A673 (cell line): ENCODE results near the gene STK10. TPM values are rescaled to one million over a fixed set of nuclear protein-coding genes. Genes with fewer than 3 reads are reported as not detected.

ENCODE experiments used
- BruUV-seq: library from RNA; stranded (reverse); fragments of 400-500 nt; replicated peaks from 2 replicates; lab custom pipeline; 2021; lab: Mats Ljungman, UMichigan
- CTCF ChIA-PET: fragments of 300-600 bp; sonication (Branson Sonifier 250); formaldehyde crosslinking; loops from one replicate; lab custom pipeline; 2022; ENCODE audit warnings: antibody characterized with exemption; lab: Charles Lee
- POLR2A ChIA-PET: fragments of 300-600 bp; sonication (Branson Sonifier 250); formaldehyde crosslinking; loops from one replicate; lab custom pipeline; 2022; ENCODE audit warnings: antibody characterized with exemption; ENCODE audit not compliant: low non-redundant PET; lab: Charles Lee
- DNase-seq: peaks from one replicate; pipeline ENCODE4 v3.0.0-alpha.2; 2015; ENCODE audit warnings: low spot score
- H3K27ac ChIP-seq: fragments of 200-600 bp; sonication (generic); 2 replicates; pipeline ENCODE4 v1.5.1; 2016; ENCODE audit warnings: mixed run types, low read depth, mild to moderate bottlenecking, mixed read lengths, antibody characterized with exemption, low read length; ENCODE audit not compliant: poor library complexity, severe bottlenecking
- H3K27me3 ChIP-seq: fragments of 200-600 bp; sonication (generic); replicated peaks from 2 replicates; pipeline ENCODE4 v1.6.1; 2017; ENCODE audit warnings: mixed run types, low read depth, mild to moderate bottlenecking, mixed read lengths, antibody characterized with exemption, low read length; ENCODE audit not compliant: insufficient read depth, poor library complexity
- H3K36me3 ChIP-seq: fragments of 200-600 bp; sonication (generic); 2 replicates; pipeline ENCODE4 v1.6.1; 2016; ENCODE audit warnings: mixed run types, mild to moderate bottlenecking, mixed read lengths, antibody characterized with exemption, low read length; ENCODE audit not compliant: insufficient read depth, poor library complexity, severe bottlenecking
- H3K4me1 ChIP-seq: fragments of 200-600 bp; sonication (generic); 2 replicates; pipeline ENCODE4 v1.6.1; 2017; ENCODE audit warnings: mixed run types, mild to moderate bottlenecking, mixed read lengths, antibody characterized with exemption, low read length; ENCODE audit not compliant: insufficient read depth, poor library complexity, severe bottlenecking
- H3K4me3 ChIP-seq: fragments of 200-600 bp; sonication (generic); 2 replicates; pipeline ENCODE4 v1.5.1; 2016; ENCODE audit warnings: low read depth, mixed run types, mild to moderate bottlenecking, mixed read lengths, low read length; ENCODE audit not compliant: poor library complexity, severe bottlenecking
- H3K9me3 ChIP-seq: fragments of 200-600 bp; sonication (generic); 2 replicates; pipeline ENCODE4 v1.6.1; 2016; ENCODE audit warnings: mixed run types, low read depth, mild to moderate bottlenecking, mixed read lengths, antibody characterized with exemption, low read length; ENCODE audit not compliant: poor library complexity, severe bottlenecking
- EZH2 ChIP-seq: fragments of 200-600 bp; sonication (generic); IDR thresholded peaks from 2 replicates; pipeline ENCODE4 v1.6.1; 2017; ENCODE audit warnings: borderline replicate concordance, low read depth, mild to moderate bottlenecking, mixed read lengths, antibody characterized with exemption, low read length; ENCODE audit not compliant: poor library complexity, severe bottlenecking
- intact Hi-C: fragments of 100-400 bp; cut with micrococcal nuclease; formaldehyde crosslinking; loops from one replicate; pipeline ENCODE4 v1.10.0; 2022; ENCODE audit not compliant: unreplicated experiment
- total RNA-seq: library from RNA; stranded (reverse); gene quantifications from 2 replicates; pipeline ENCODE4 v1.2.3, GENCODE V29; 2021
- TF ChIP-seq, protein P1 (sequence below): fragments of 300-800, 200-600 bp; sonication (generic); conservative IDR thresholded peaks from 2 replicates; pipeline ENCODE4 v1.5.1; 2017; ENCODE audit warnings: low read depth, mild to moderate bottlenecking, antibody characterized with exemption, low read length, moderate library complexity, mixed read lengths

Gene STK10
- total RNA-seq, 1 experiment from 2014 or later = 3.8 TPM

DNA sequence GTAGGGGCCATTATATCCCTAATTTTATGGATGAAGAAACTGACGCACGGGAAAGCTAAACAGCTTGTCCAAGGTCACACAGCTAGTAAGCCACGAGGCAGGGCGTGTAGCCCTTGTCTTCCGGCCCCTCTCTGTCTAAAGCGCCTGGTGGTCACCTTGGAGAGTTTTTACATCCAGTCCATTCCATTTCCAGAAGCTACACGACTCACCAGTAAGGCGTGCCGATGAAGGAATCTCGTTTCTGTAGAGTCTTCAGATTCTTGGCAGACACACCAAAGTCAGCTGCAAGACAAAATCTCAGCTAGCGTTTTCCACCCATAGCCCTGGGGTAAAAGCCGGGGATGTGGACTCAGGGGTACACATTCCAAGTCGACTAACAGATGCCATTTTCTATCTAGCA, 80.5 kb downstream of the STK10 start:
- no peaks in the 10 kb centered on the region for H3K9me3 ChIP-seq
- H3K36me3 ChIP-seq = no peaks in the 10 kb centered on the region
- POLR2A ChIA-PET = no interaction called here
- peaks cover 3% of the 10 kb centered on the region for H3K4me1 ChIP-seq
- no peak overlapping the region for H3K27ac ChIP-seq
- H3K27me3 ChIP-seq = no peaks in the 10 kb centered on the region
- no peak for DNase-seq
- no peak overlapping the region for H3K4me3 ChIP-seq
- TF ChIP-seq, protein P1, sequence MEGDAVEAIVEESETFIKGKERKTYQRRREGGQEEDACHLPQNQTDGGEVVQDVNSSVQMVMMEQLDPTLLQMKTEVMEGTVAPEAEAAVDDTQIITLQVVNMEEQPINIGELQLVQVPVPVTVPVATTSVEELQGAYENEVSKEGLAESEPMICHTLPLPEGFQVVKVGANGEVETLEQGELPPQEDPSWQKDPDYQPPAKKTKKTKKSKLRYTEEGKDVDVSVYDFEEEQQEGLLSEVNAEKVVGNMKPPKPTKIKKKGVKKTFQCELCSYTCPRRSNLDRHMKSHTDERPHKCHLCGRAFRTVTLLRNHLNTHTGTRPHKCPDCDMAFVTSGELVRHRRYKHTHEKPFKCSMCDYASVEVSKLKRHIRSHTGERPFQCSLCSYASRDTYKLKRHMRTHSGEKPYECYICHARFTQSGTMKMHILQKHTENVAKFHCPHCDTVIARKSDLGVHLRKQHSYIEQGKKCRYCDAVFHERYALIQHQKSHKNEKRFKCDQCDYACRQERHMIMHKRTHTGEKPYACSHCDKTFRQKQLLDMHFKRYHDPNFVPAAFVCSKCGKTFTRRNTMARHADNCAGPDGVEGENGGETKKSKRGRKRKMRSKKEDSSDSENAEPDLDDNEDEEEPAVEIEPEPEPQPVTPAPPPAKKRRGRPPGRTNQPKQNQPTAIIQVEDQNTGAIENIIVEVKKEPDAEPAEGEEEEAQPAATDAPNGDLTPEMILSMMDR = no peak
- TF ChIP-seq EZH2 = no peak
- no TSS peak for BruUV-seq
- intact Hi-C loops = loop anchor here (1.0 to 5.0 kb wide), 3 partner anchors 81 to 590 kb away; partner anchors contain the start of gene STK10
- CTCF ChIA-PET = no interaction called here

DNA sequence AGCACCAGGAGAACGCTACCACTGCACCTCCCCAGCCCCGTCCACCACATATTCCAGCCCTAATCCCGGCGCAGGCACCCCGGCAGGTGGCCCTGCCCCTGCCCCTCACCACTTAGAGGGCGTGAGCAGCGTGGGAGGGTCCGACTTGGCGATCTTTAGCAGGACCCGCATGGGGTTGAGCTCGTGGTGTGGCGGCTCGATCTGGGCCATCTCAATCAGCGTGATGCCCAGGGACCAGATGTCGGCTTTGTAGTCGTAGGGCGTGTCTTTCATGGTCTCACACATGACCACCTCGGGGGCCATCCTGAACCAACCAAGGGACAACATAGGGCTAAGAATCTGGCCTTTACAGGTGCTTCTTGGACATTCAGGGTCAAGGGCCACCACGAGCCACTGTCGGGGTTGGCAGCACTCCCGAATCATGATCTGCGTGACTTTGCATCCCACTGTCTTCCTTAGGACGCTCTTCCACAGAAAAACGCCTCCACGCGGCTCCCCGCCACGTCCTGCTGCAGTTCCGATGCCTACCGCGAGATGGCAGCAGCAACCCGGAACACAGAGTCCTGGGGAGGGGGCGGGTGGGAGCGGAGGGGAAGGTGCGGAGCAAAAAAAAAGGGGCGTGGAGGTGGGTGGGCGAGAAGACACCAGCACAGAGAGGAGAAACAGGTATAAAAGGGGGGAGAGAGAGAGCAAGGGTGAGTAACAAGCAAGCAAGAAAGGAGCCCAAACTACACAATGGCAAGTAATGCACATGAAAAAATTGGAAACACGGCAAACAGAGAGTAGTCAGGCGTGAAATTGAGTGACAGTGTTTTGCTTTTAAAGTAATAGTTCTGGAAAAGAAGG, 81.3 kb downstream of the STK10 start:
- ChIA-PET POLR2A (no interaction called here), CTCF (interaction anchor here (1.0 kb wide), 1 partner anchor 187 kb away, joined by 3 read pairs; no protein-coding TSS in a partner anchor)
- H3K27me3 ChIP-seq = no peaks in the 10 kb centered on the region
- no peak overlapping the region for H3K27ac ChIP-seq
- DNase-seq = peak; percentile 62
- no TSS peak for BruUV-seq
- intact Hi-C loops = loop anchor here (1.0 to 5.0 kb wide), 3 partner anchors 82 to 591 kb away; partner anchors contain the start of gene STK10
- TF ChIP-seq, protein P1 = peak; percentile 94
- no peak for TF ChIP-seq EZH2
- peaks cover 3% of the 10 kb centered on the region for H3K4me1 ChIP-seq
- peak overlapping the region; percentile 39 for H3K4me3 ChIP-seq
- H3K36me3 ChIP-seq = no peaks in the 10 kb centered on the region
- H3K9me3 ChIP-seq = no peaks in the 10 kb centered on the region

DNA sequence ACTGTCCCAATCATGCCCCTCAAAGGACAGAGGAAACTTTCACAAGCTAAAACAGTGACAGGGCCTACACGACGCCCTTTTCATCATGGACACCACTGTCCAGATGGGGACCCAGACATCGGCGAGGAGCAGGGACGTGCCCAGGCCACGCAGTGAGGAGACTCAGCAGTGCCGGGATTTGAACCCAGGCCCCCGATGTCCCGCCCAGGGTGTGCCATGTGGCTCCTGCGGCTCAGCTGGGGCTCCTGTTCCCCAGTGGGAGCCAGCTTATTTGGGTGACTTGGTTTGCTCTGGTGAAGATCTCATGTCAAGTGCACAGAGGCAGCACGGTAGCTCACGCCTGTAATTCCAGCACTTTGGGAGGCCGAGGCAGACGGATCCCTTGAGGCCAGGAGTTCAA, 82.2 kb downstream of the STK10 start:
- no peaks in the 10 kb centered on the region for H3K9me3 ChIP-seq
- BruUV-seq = no TSS peak
- ChIA-PET CTCF (interaction anchor here (1.0 kb wide), 1 partner anchor 188 kb away, joined by 3 read pairs; no protein-coding TSS in a partner anchor), POLR2A (no interaction called here)
- TF ChIP-seq, protein P1 = no peak
- TF ChIP-seq EZH2 = no peak
- H3K27ac ChIP-seq = no peak overlapping the region
- no peak overlapping the region for H3K4me3 ChIP-seq
- H3K36me3 ChIP-seq = no peaks in the 10 kb centered on the region
- intact Hi-C loops = loop anchor here (5.0 kb wide), 1 partner anchor 591 kb away; no protein-coding TSS in a partner anchor
- peaks cover 3% of the 10 kb centered on the region for H3K4me1 ChIP-seq
- no peak for DNase-seq
- no peaks in the 10 kb centered on the region for H3K27me3 ChIP-seq
